Left renal pelvis (tissue), 4 donors: ENCODE results near the gene TBC1D2B. TPM values are rescaled to one million over a fixed set of nuclear protein-coding genes. Genes with fewer than 3 reads are reported as not detected.

Experiments used
- DNase-seq, 4 donors: peaks; one replicate each; pipeline ENCODE4 v3.0.0-alpha.2; 2013; ENCODE audit warnings: low read depth in 4 of 4, low spot score in 3 of 4
- polyA plus RNA-seq, 4 donors: library from polyadenylated mRNA; unstranded; fragments of 120-200 nt; gene quantifications; one replicate each; pipeline ENCODE4 v1.2.1, GENCODE V29; 2013; ENCODE audit not compliant: insufficient read length in 4 of 4

TBC1D2B gene
- polyA plus RNA-seq, 4 donors = 30.1 to 45.4 (median 31.3) TPM

- no peak for DNase-seq
Observed at GRCh38 chr15:78075490-78076230, 1.9 kb downstream of the TBC1D2B start.

GRCh38 chr15:78073046-78073787 lies 4.3 kb downstream of the TBC1D2B start:
- DNase-seq = no peak

- DNase-seq = no peak
Observed at GRCh38 chr15:78072080-78072892, 5.2 kb downstream of the TBC1D2B start.

GRCh38 chr15:78071383-78071782 lies 6.1 kb downstream of the TBC1D2B start:
- no peak for DNase-seq

- DNase-seq = no peak
Observed at GRCh38 chr15:78070049-78070700, 7.3 kb downstream of the TBC1D2B start.

GRCh38 chr15:78069462-78070029 lies 8.0 kb downstream of the TBC1D2B start:
- DNase-seq = no peak

GRCh38 chr15:78069052-78069414 lies 8.5 kb downstream of the TBC1D2B start:
- no peak for DNase-seq

- no peak for DNase-seq
Observed at GRCh38 chr15:78067328-78068228, 9.9 kb downstream of the TBC1D2B start.

- DNase-seq = no peak
Observed at GRCh38 chr15:78065973-78066946, 11.3 kb downstream of the TBC1D2B start.

- no peak for DNase-seq
Observed at GRCh38 chr15:78065284-78065872, 12.1 kb downstream of the TBC1D2B start.

GRCh38 chr15:78064544-78064943 lies 13.0 kb downstream of the TBC1D2B start:
- no peak for DNase-seq

GRCh38 chr15:78063970-78064385 lies 13.5 kb downstream of the TBC1D2B start:
- no peak for DNase-seq

- DNase-seq = no peak
Observed at GRCh38 chr15:78063217-78063616, 14.3 kb downstream of the TBC1D2B start.

- DNase-seq = no peak
Observed at GRCh38 chr15:78061963-78062427, 15.5 kb downstream of the TBC1D2B start.

- no peak for DNase-seq
Observed at GRCh38 chr15:78060232-78060631, 17.3 kb downstream of the TBC1D2B start.

GRCh38 chr15:78059110-78059839 lies 18.2 kb downstream of the TBC1D2B start:
- DNase-seq = no peak

- DNase-seq = no peak
Observed at GRCh38 chr15:78058401-78058935, 19.0 kb downstream of the TBC1D2B start.
